GM23338 (cell line): ENCODE measurements around the gene MAN1C1. TPM values are rescaled to one million over a fixed set of nuclear protein-coding genes. Genes with fewer than 3 reads are reported as not detected.

Experiments
- ATAC-seq: fragments of 200-7000 bp; cut with Tn5 transposase; 3 replicates; pipeline ENCODE4 v1.9.1; 2020
- DNase-seq: peaks from one replicate; pipeline ENCODE4 v3.0.0-alpha.2; 2015; ENCODE audit warnings: low spot score
- H2AFZ ChIP-seq: fragments of 200-600 bp; sonication (generic); 2 replicates; pipeline ENCODE4 v1.8.0; 2016; ENCODE audit warnings: antibody characterized with exemption, mild to moderate bottlenecking, moderate library complexity
- H3F3A ChIP-seq: fragments of 200-600 bp; sonication (generic); replicated peaks from 2 replicates; pipeline ENCODE4 v1.8.0; 2017; ENCODE audit warnings: antibody characterized with exemption, mixed run types, low read depth
- H3K27ac ChIP-seq: fragments of 200-600 bp; sonication (generic); 2 replicates; pipeline ENCODE4 v1.6.1; 2016; ENCODE audit warnings: low read depth
- H3K27me3 ChIP-seq: fragments of 200-600 bp; sonication (generic); 2 replicates; pipeline ENCODE4 v1.8.0; 2016; ENCODE audit warnings: mild to moderate bottlenecking, mixed run types, moderate library complexity; ENCODE audit not compliant: insufficient read depth
- H3K36me3 ChIP-seq: fragments of 200-600 bp; sonication (generic); 2 replicates; pipeline ENCODE4 v1.8.0; 2016; ENCODE audit warnings: mild to moderate bottlenecking; ENCODE audit not compliant: insufficient read depth
- H3K4me1 ChIP-seq: fragments of 200-600 bp; sonication (generic); 2 replicates; pipeline ENCODE4 v1.8.0; 2016; ENCODE audit warnings: mild to moderate bottlenecking, moderate library complexity; ENCODE audit not compliant: insufficient read depth
- H3K4me2 ChIP-seq: fragments of 200-600 bp; sonication (generic); 2 replicates; pipeline ENCODE4 v1.7.1; 2017; ENCODE audit warnings: mixed run types
- H3K4me3 ChIP-seq: fragments of 200-600 bp; sonication (generic); 2 replicates; pipeline ENCODE4 v1.6.1; 2016; ENCODE audit warnings: mixed run types
- H3K79me2 ChIP-seq: fragments of 200-600 bp; sonication (generic); replicated peaks from 2 replicates; pipeline ENCODE4 v1.8.0; 2017; ENCODE audit warnings: mild to moderate bottlenecking; ENCODE audit not compliant: insufficient read depth
- H3K9me2 ChIP-seq: fragments of 200-600 bp; sonication (generic); 2 replicates; pipeline ENCODE4 v1.8.0; 2017; ENCODE audit not compliant: insufficient read depth
- H4K20me1 ChIP-seq: fragments of 200-600 bp; sonication (generic); replicated peaks from 2 replicates; pipeline ENCODE4 v1.8.0; 2017; ENCODE audit warnings: mild to moderate bottlenecking; ENCODE audit not compliant: insufficient read depth
- H3K27ac Mint-ChIP-seq: 2 replicates; pipeline ENCODE4 v1.8.0; 2020; ENCODE audit warnings: inconsistent platforms, mild to moderate bottlenecking, moderate library complexity, mixed read lengths
- H3K27me3 Mint-ChIP-seq: 3 replicates; pipeline ENCODE4 v1.8.0; 2022; ENCODE audit warnings: low read depth, mild to moderate bottlenecking, moderate library complexity, mixed read lengths, inconsistent platforms; ENCODE audit not compliant: insufficient read depth, poor library complexity
- H3K36me3 Mint-ChIP-seq: 3 replicates; pipeline ENCODE4 v1.8.0; 2021; ENCODE audit warnings: low read depth, mild to moderate bottlenecking, inconsistent platforms, moderate library complexity, mixed read lengths
- H3K4me1 Mint-ChIP-seq: 3 replicates; pipeline ENCODE4 v1.8.0; 2020; ENCODE audit warnings: mild to moderate bottlenecking, inconsistent platforms, mixed read lengths
- H3K4me3 Mint-ChIP-seq: 3 replicates; pipeline ENCODE4 v1.8.0; 2021; ENCODE audit warnings: moderate library complexity, mild to moderate bottlenecking, inconsistent platforms, mixed read lengths
- H3K9me3 Mint-ChIP-seq: 3 replicates; pipeline ENCODE4 v1.8.0; 2020; ENCODE audit warnings: moderate library complexity, mild to moderate bottlenecking, inconsistent platforms, mixed read lengths
- CREB1 ChIP-seq: fragments of 250-450 bp; sonication (Bioruptor Pico); IDR thresholded peaks from 2 replicates; pipeline ENCODE4 v1.5.0; 2020; ENCODE audit warnings: low read depth, mild to moderate bottlenecking, moderate library complexity
- CTCF ChIP-seq, 2 experiments: fragments of 200-600 bp in 1 of 2; sonication (generic) in 1 of 2; conservative IDR thresholded peaks; 2 replicates each; pipeline versions ENCODE4 v1.5.1 to v1.6.1; 2016 to 2017; ENCODE audit warnings: antibody characterized with exemption in 2 of 2, low read depth in 2 of 2, mild to moderate bottlenecking in 2 of 2, moderate library complexity in 1 of 2
- ETS1 ChIP-seq: IDR thresholded peaks from 2 replicates; pipeline ENCODE4 v1.6.1; 2016; ENCODE audit warnings: antibody characterized with exemption
- EZH2 ChIP-seq: fragments of 200-600 bp; sonication (generic); IDR thresholded peaks from one replicate; pipeline ENCODE4 v1.8.0; 2017; ENCODE audit warnings: antibody characterized with exemption, mild to moderate bottlenecking, low read depth; ENCODE audit not compliant: unreplicated experiment
- EZH2phosphoT487 ChIP-seq: fragments of 200-600 bp; sonication (generic); IDR thresholded peaks from one replicate; pipeline ENCODE4 v1.8.1; 2018; ENCODE audit warnings: antibody characterized with exemption; ENCODE audit not compliant: unreplicated experiment
- JUNB ChIP-seq: IDR thresholded peaks from one replicate; pipeline ENCODE4 v1.6.1; 2016; ENCODE audit warnings: antibody characterized with exemption; ENCODE audit not compliant: unreplicated experiment
- NANOG ChIP-seq: IDR thresholded peaks from 2 replicates; pipeline ENCODE4 v1.6.1; 2016; ENCODE audit warnings: antibody characterized with exemption, borderline replicate concordance
- POLR2AphosphoS5 ChIP-seq: IDR thresholded peaks from 2 replicates; pipeline ENCODE4 v1.6.1; 2016; ENCODE audit warnings: antibody characterized with exemption, low read depth
- REST ChIP-seq: IDR thresholded peaks from one replicate; pipeline ENCODE4 v1.6.1; 2018; ENCODE audit warnings: antibody characterized with exemption; ENCODE audit not compliant: unreplicated experiment
- STAT1 ChIP-seq: IDR thresholded peaks from one replicate; pipeline ENCODE4 v1.6.1; 2016; ENCODE audit warnings: antibody characterized with exemption; ENCODE audit not compliant: unreplicated experiment
- ZNF114 ChIP-seq: fragments of 250-450 bp; sonication (Bioruptor Pico); IDR thresholded peaks from 2 replicates; pipeline ENCODE4 v1.5.0; 2020; ENCODE audit warnings: mild to moderate bottlenecking, moderate library complexity
- ZNF331 ChIP-seq: fragments of 250-450 bp; sonication (Bioruptor Pico); IDR thresholded peaks from 2 replicates; pipeline ENCODE4 v1.5.0; 2020; ENCODE audit warnings: low read depth, mild to moderate bottlenecking, moderate library complexity
- ZNF462 ChIP-seq: fragments of 250-450 bp; sonication (Bioruptor Pico); IDR thresholded peaks from 2 replicates; pipeline ENCODE4 v1.5.0; 2020; ENCODE audit warnings: mild to moderate bottlenecking, moderate library complexity
- polyA plus RNA-seq: library from polyadenylated mRNA; unstranded; fragments of >200 nt; fragmentation: Nextera tagmentation; extraction: Ambion mirVana; gene quantifications from 2 replicates; pipeline ENCODE4 v1.2.1, GENCODE V29; 2016
- total RNA-seq: library from RNA; depleted of rRNA; stranded (reverse); fragments of >200 nt; shearing (Covaris generic); gene quantifications from 2 replicates; pipeline ENCODE4 v1.2.3, GENCODE V29; 2014

The MAN1C1 gene
- total and polyA plus RNA-seq, 2 experiments from 2014 or later = 5.4 to 13.6 TPM

GRCh38 chr1:25671929-25672328, 55.3 kb downstream of the MAN1C1 start:
- DNase-seq = no peak
- no peaks in the 10 kb centered on the region for H4K20me1 ChIP-seq
- no peak overlapping the region for H2AFZ ChIP-seq
- no peak overlapping the region for H3K4me3 ChIP-seq
- H3K4me1 ChIP-seq = peaks cover 9% of the 10 kb centered on the region
- no peak overlapping the region for H3K4me3 Mint-ChIP-seq
- no peaks in the 10 kb centered on the region for H3K79me2 ChIP-seq
- H3K27me3 ChIP-seq = no peaks in the 10 kb centered on the region
- H3K9me2 ChIP-seq = no peaks in the 10 kb centered on the region
- peaks cover 24% of the 10 kb centered on the region for H3K4me1 Mint-ChIP-seq
- peaks cover 9% of the 10 kb centered on the region for H3K27me3 Mint-ChIP-seq
- H3K27ac ChIP-seq = no peak overlapping the region
- no peaks in the 10 kb centered on the region for H3K36me3 ChIP-seq
- no peaks in the 10 kb centered on the region; the same call in 2 of the 3 replicates for H3K9me3 Mint-ChIP-seq
- TF ChIP-seq ZNF114 (no peak), CREB1 (CRISPR knock-in tag) (no peak), EZH2phosphoT487 (no peak), POLR2AphosphoS5 (no peak), EZH2 (no peak), STAT1 (no peak), JUNB (no peak), ZNF462 (CRISPR knock-in tag) (no peak), ZNF331 (no peak), NANOG (no peak), CTCF (conservative IDR thresholded peaks at IDR 0.05; ENCODE audit: low read depth in 2 of 2) (no peak), ETS1 (no peak), REST (no peak)
- H3K36me3 Mint-ChIP-seq = no peaks in the 10 kb centered on the region
- H3K27ac Mint-ChIP-seq = no peak overlapping the region
- H3F3A ChIP-seq = no peaks in the 10 kb centered on the region
- no peak overlapping the region for H3K4me2 ChIP-seq
- ATAC-seq = no peak
